OCI-LY1 (cell line): ENCODE data around the gene SLC13A2.

Experiments used
- H2AFZ ChIP-seq: fragments of 200-600 bp; sonication (generic), shearing (Covaris generic); 2 replicates; pipeline ENCODE4 v1.6.0; 2014; ENCODE audit warnings: antibody characterized with exemption, mild to moderate bottlenecking, low read length
- H3F3A ChIP-seq: fragments of 200-600 bp; sonication (generic), shearing (Covaris generic); 2 replicates; pipeline ENCODE4 v1.6.0; 2014; ENCODE audit warnings: mild to moderate bottlenecking, antibody characterized with exemption, low read length, moderate library complexity; ENCODE audit not compliant: insufficient read depth
- H3K27ac ChIP-seq: fragments of 200-600 bp; sonication (generic); 2 replicates; pipeline ENCODE4 v1.5.1; 2014; ENCODE audit warnings: low read length, mixed run types, mild to moderate bottlenecking, low read depth; ENCODE audit not compliant: poor library complexity, severe bottlenecking
- H3K27me3 ChIP-seq: fragments of 200-600 bp; sonication (generic); 2 replicates; pipeline ENCODE4 v1.6.0; 2014; ENCODE audit warnings: antibody characterized with exemption, mild to moderate bottlenecking, low read length, moderate library complexity; ENCODE audit not compliant: insufficient read depth
- H3K36me3 ChIP-seq: fragments of 200-600 bp; sonication (generic); 2 replicates; pipeline ENCODE4 v1.6.1; 2014; ENCODE audit warnings: mild to moderate bottlenecking, antibody characterized with exemption, low read length, moderate library complexity, mixed read lengths; ENCODE audit not compliant: insufficient read depth
- H3K4me1 ChIP-seq: fragments of 200-600 bp; sonication (generic); 2 replicates; pipeline ENCODE4 v1.5.1; 2014; ENCODE audit warnings: mild to moderate bottlenecking, low read length, moderate library complexity; ENCODE audit not compliant: insufficient read depth, severe bottlenecking
- H3K4me2 ChIP-seq: fragments of 200-600 bp; sonication (generic), shearing (Covaris generic); 2 replicates; pipeline ENCODE4 v1.6.1; 2014; ENCODE audit warnings: low read length
- H3K4me3 ChIP-seq: fragments of 200-600 bp; sonication (generic); 2 replicates; pipeline ENCODE4 v1.5.1; 2014; ENCODE audit warnings: low read length, low read depth, mild to moderate bottlenecking, mixed read lengths; ENCODE audit not compliant: poor library complexity, severe bottlenecking
- H3K79me2 ChIP-seq: fragments of 200-600 bp; shearing (Covaris generic); 2 replicates; pipeline ENCODE4 v1.6.1; 2016; ENCODE audit warnings: mixed run types, low read length, mixed read lengths; ENCODE audit not compliant: insufficient read depth
- H3K9ac ChIP-seq: fragments of 200-600 bp; sonication (generic), shearing (Covaris generic); 2 replicates; pipeline ENCODE4 v1.6.1; 2014; ENCODE audit warnings: mild to moderate bottlenecking, low read length, mixed read lengths
- H3K9me2 ChIP-seq: fragments of 200-600 bp; sonication (generic), shearing (Covaris generic); 2 replicates; pipeline ENCODE4 v1.6.1; 2014; ENCODE audit warnings: low read depth, mild to moderate bottlenecking, low read length, mixed read lengths
- H3K9me3 ChIP-seq: fragments of 200-600 bp; shearing (Covaris generic); 2 replicates; pipeline ENCODE4 v1.6.1; 2014; ENCODE audit warnings: low read length, mixed read lengths
- H4K20me1 ChIP-seq: fragments of 200-600 bp; sonication (generic), shearing (Covaris generic); 2 replicates; pipeline ENCODE4 v1.6.0; 2016; ENCODE audit warnings: mild to moderate bottlenecking, low read length; ENCODE audit not compliant: insufficient read depth
- EZH2 ChIP-seq: fragments of 200-600 bp; sonication (generic), shearing (Covaris generic); IDR thresholded peaks from 2 replicates; pipeline ENCODE4 v1.8.0; 2017; ENCODE audit warnings: borderline replicate concordance, mixed run types, mild to moderate bottlenecking, antibody characterized with exemption, low read length, moderate library complexity, mixed read lengths
- TF ChIP-seq, protein P1 (sequence below): fragments of 200-600 bp; sonication (generic), shearing (Covaris generic); IDR thresholded peaks from 2 replicates; pipeline ENCODE4 v1.5.1; 2017; ENCODE audit warnings: mild to moderate bottlenecking, antibody characterized with exemption, low read length, moderate library complexity, mixed read lengths

Gene SLC13A2

DNA sequence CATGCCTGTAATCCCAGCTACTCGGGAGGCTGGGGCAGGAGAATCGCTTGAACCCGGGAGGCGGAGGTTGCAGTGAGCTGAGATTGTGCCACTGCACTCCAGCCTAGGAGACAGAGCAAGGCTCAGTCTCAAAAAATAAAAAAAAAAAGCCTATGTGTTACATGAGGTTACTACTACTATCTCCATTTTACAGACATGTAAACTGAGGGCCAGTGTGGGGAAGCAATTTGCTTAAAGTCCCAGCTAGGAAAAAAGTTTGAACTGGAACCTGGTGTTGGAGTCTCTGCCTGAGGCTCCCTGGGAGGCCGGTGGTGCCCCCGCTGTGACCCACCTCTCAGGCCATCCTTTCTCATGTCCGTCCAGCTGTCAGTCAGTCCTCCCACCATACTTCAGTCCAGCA lies 4.5 kb downstream of the SLC13A2 start:
- Histone ChIP-seq H3K27me3 (no peaks in the 10 kb centered on the region), H3K9me2 (no peaks in the 10 kb centered on the region), H3K36me3 (no peaks in the 10 kb centered on the region), H3K9me3 (no peaks in the 10 kb centered on the region), H3F3A (no peaks in the 10 kb centered on the region), H3K4me2 (no peak overlapping the region), H3K9ac (no peak overlapping the region), H3K4me3 (no peak overlapping the region), H3K4me1 (no peaks in the 10 kb centered on the region), H3K79me2 (no peaks in the 10 kb centered on the region), H3K27ac (no peak overlapping the region), H2AFZ (no peak overlapping the region), H4K20me1 (no peaks in the 10 kb centered on the region)
- TF ChIP-seq, protein P1, sequence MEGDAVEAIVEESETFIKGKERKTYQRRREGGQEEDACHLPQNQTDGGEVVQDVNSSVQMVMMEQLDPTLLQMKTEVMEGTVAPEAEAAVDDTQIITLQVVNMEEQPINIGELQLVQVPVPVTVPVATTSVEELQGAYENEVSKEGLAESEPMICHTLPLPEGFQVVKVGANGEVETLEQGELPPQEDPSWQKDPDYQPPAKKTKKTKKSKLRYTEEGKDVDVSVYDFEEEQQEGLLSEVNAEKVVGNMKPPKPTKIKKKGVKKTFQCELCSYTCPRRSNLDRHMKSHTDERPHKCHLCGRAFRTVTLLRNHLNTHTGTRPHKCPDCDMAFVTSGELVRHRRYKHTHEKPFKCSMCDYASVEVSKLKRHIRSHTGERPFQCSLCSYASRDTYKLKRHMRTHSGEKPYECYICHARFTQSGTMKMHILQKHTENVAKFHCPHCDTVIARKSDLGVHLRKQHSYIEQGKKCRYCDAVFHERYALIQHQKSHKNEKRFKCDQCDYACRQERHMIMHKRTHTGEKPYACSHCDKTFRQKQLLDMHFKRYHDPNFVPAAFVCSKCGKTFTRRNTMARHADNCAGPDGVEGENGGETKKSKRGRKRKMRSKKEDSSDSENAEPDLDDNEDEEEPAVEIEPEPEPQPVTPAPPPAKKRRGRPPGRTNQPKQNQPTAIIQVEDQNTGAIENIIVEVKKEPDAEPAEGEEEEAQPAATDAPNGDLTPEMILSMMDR: no peak
- no peak for TF ChIP-seq EZH2

DNA sequence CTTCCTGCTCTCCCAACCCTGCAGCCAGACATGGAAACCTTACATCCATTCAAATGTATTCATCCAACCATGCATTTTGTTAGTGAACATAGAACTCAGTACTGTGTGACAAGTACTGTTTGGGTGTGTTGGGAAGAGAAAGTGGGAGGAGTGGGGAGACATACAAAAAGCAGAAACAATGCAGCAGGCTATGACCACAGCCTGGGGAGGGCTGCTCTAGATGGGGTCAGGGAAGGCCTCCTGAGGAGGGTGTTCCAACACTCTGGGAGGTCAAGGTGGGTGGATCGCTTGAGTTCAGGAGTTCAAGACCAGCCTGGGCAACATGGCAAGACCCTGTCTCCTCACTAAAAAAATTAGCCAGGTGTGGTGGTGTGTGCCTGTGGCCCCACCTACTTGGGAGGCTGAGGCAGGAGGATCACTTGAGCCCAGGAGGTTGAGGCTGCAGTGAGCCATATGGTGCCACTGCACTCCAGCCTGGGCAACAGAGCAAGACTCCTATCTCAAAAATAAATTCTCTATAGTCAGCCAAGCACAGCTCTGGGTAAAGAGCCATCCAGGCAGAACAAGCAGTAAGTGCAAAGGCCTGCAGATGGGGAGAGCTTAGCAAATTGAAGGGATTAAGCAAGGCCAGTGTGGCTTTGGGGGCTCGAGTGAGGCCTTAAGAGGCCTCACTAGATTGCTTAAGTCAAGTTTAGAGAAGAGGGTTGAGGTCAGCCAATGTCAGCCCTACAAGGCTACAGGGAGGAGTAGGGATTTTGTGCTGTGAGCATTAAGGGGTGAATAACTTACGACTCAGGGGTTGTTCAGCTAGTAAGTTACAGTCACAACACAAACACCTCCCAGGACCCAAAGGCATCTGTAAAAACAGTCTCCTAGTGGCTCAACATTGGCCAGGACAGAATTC lies 5.5 kb downstream of the SLC13A2 start:
- Histone ChIP-seq H3K27me3 (no peaks in the 10 kb centered on the region), H3K4me1 (no peaks in the 10 kb centered on the region), H3K4me3 (no peak overlapping the region), H3K9me3 (no peaks in the 10 kb centered on the region), H3K9ac (no peak overlapping the region), H3K9me2 (no peaks in the 10 kb centered on the region), H3F3A (no peaks in the 10 kb centered on the region), H3K79me2 (no peaks in the 10 kb centered on the region), H3K36me3 (no peaks in the 10 kb centered on the region), H3K27ac (no peak overlapping the region), H4K20me1 (no peaks in the 10 kb centered on the region), H2AFZ (no peak overlapping the region), H3K4me2 (no peak overlapping the region)
- TF ChIP-seq EZH2: no peak
- TF ChIP-seq, protein P1: no peak

DNA sequence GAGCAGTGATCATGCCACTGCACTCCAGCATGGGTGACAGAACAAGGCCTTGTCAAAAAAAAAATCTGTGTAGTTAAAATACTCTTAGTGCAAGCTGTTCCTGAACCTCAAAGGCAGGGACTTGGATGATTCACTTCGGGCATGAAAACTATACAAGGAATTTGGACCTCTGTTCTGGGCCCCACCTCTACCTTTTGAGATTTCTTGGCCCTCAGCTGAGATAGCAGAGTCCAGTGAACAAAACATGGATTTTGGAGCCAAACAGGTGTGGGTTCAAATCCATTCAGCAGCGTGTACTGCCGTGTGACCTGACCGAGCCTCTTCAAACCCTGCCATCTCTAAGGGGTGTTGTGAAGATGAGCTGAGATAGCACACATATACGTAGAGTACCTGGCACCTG lies 6.8 kb downstream of the SLC13A2 start:
- Histone ChIP-seq H3K36me3 (no peaks in the 10 kb centered on the region), H3K27ac (no peak overlapping the region), H4K20me1 (no peaks in the 10 kb centered on the region), H3K4me3 (no peak overlapping the region), H3K4me1 (no peaks in the 10 kb centered on the region), H2AFZ (no peak overlapping the region), H3F3A (no peaks in the 10 kb centered on the region), H3K4me2 (no peak overlapping the region), H3K79me2 (no peaks in the 10 kb centered on the region), H3K27me3 (no peaks in the 10 kb centered on the region), H3K9me3 (no peaks in the 10 kb centered on the region), H3K9ac (no peak overlapping the region), H3K9me2 (no peaks in the 10 kb centered on the region)
- no peak for TF ChIP-seq EZH2
- TF ChIP-seq, protein P1: no peak
